MM.1S (cell line): ENCODE results near the gene RTF1.

Experiments used
- DNase-seq: peaks from one replicate; pipeline ENCODE4 v3.0.0-alpha.2; 2015
- H2AFZ ChIP-seq: fragments of 300-600 bp; sonication (generic); 2 replicates; pipeline ENCODE4 v1.6.0; 2016; ENCODE audit warnings: antibody characterized with exemption, low read length
- H3F3A ChIP-seq: fragments of 300-600 bp; sonication (generic); 2 replicates; pipeline ENCODE4 v1.6.1; 2016; ENCODE audit warnings: mild to moderate bottlenecking, antibody characterized with exemption, low read length, moderate library complexity, mixed read lengths; ENCODE audit not compliant: insufficient read depth
- H3K27ac ChIP-seq: fragments of 300-600 bp; sonication (generic); 2 replicates; pipeline ENCODE4 v1.5.1; 2016; ENCODE audit warnings: mild to moderate bottlenecking, low read length
- H3K27me3 ChIP-seq: fragments of 300-600 bp; sonication (generic); replicated peaks from 2 replicates; pipeline ENCODE4 v1.6.0; 2016; ENCODE audit warnings: low read length; ENCODE audit not compliant: insufficient read depth
- H3K36me3 ChIP-seq: fragments of 300-600 bp; sonication (generic); replicated peaks from 2 replicates; pipeline ENCODE4 v1.6.1; 2016; ENCODE audit warnings: mild to moderate bottlenecking, low read length, mixed read lengths; ENCODE audit not compliant: insufficient read depth
- H3K4me1 ChIP-seq: fragments of 300-600 bp; sonication (generic); 2 replicates; pipeline ENCODE4 v1.6.1; 2016; ENCODE audit warnings: low read length, mixed read lengths
- H3K4me2 ChIP-seq: fragments of 300-600 bp; sonication (generic); 2 replicates; pipeline ENCODE4 v1.6.0; 2016; ENCODE audit warnings: low read depth, low read length
- H3K4me3 ChIP-seq: fragments of 300-600 bp; sonication (generic); 2 replicates; pipeline ENCODE4 v1.5.1; 2016; ENCODE audit warnings: low read length, mixed read lengths
- H3K79me2 ChIP-seq: fragments of 300-600 bp; sonication (generic); 2 replicates; pipeline ENCODE4 v1.6.1; 2016; ENCODE audit warnings: mixed run types, low read length, mixed read lengths
- H3K9ac ChIP-seq: fragments of 300-600 bp; sonication (generic); 2 replicates; pipeline ENCODE4 v1.6.1; 2016; ENCODE audit warnings: low read length, mixed read lengths
- H3K9me2 ChIP-seq: fragments of 300-600 bp; sonication (generic); replicated peaks from 2 replicates; pipeline ENCODE4 v1.6.1; 2016; ENCODE audit warnings: mild to moderate bottlenecking, low read length, mixed read lengths; ENCODE audit not compliant: insufficient read depth
- H3K9me3 ChIP-seq: fragments of 300-600 bp; sonication (generic); replicated peaks from 2 replicates; pipeline ENCODE4 v1.6.1; 2016; ENCODE audit warnings: mild to moderate bottlenecking, low read length, mixed read lengths; ENCODE audit not compliant: insufficient read depth
- H4K20me1 ChIP-seq: fragments of 300-600 bp; sonication (generic); 2 replicates; pipeline ENCODE4 v1.6.1; 2016; ENCODE audit warnings: mild to moderate bottlenecking, low read length, moderate library complexity, mixed read lengths; ENCODE audit not compliant: insufficient read depth
- EZH2 ChIP-seq: fragments of 300-600 bp; sonication (generic); optimal IDR thresholded peaks from 2 replicates; pipeline ENCODE3; 2017; ENCODE audit warnings: low read depth, mild to moderate bottlenecking, antibody characterized with exemption, low read length, mixed read lengths
- EZH2phosphoT487 ChIP-seq: fragments of 300-600 bp; sonication (generic); IDR thresholded peaks from 2 replicates; pipeline ENCODE4 v1.6.1; 2018; ENCODE audit warnings: antibody characterized with exemption, low read length
- TF ChIP-seq, protein P1 (sequence below): fragments of 300-600 bp; sonication (generic); IDR thresholded peaks from 2 replicates; pipeline ENCODE4 v1.5.1; 2016; ENCODE audit warnings: antibody characterized with exemption, low read length, mixed read lengths

RTF1 gene

DNA sequence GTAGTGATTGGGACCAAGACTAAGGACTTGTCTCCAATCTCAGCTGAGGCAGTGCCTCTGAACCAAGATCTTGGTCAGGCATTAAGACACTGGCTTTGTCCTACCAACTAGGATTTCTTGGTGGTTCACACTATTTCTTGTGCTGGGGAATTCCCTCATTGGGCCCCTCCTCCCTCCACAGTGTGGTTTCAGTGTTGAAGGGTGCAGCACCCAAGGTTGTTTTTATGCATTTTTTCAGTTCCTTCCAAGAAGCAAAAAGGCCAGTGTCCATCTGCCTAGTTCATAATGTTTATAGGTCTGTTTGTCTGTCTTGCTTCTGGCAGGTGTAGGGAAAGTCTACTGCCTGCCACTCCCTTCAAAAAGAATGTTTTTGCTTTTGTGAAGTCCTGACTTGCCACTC, 66.2 kb downstream of the RTF1 start:
- Histone ChIP-seq H3F3A (peaks cover 6% of the 10 kb centered on the region; the same call in 1 of the 2 replicates), H3K27ac (peak overlapping the region; percentile 33; the same call in 1 of the 2 replicates), H3K9me2 (no peaks in the 10 kb centered on the region), H3K79me2 (no peaks in the 10 kb centered on the region), H3K9me3 (no peaks in the 10 kb centered on the region), H3K4me2 (peak overlapping the region; percentile 34), H3K4me1 (peaks cover 19% of the 10 kb centered on the region), H3K27me3 (no peaks in the 10 kb centered on the region), H4K20me1 (no peaks in the 10 kb centered on the region; the same call in 1 of the 2 replicates), H3K4me3 (no peak overlapping the region), H3K36me3 (no peaks in the 10 kb centered on the region), H3K9ac (no peak overlapping the region; the same call in 1 of the 2 replicates), H2AFZ (no peak overlapping the region)
- no peak for TF ChIP-seq EZH2phosphoT487
- TF ChIP-seq, protein P1, sequence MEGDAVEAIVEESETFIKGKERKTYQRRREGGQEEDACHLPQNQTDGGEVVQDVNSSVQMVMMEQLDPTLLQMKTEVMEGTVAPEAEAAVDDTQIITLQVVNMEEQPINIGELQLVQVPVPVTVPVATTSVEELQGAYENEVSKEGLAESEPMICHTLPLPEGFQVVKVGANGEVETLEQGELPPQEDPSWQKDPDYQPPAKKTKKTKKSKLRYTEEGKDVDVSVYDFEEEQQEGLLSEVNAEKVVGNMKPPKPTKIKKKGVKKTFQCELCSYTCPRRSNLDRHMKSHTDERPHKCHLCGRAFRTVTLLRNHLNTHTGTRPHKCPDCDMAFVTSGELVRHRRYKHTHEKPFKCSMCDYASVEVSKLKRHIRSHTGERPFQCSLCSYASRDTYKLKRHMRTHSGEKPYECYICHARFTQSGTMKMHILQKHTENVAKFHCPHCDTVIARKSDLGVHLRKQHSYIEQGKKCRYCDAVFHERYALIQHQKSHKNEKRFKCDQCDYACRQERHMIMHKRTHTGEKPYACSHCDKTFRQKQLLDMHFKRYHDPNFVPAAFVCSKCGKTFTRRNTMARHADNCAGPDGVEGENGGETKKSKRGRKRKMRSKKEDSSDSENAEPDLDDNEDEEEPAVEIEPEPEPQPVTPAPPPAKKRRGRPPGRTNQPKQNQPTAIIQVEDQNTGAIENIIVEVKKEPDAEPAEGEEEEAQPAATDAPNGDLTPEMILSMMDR: no peak
- no peak for TF ChIP-seq EZH2
- peak; percentile 45 for DNase-seq

DNA sequence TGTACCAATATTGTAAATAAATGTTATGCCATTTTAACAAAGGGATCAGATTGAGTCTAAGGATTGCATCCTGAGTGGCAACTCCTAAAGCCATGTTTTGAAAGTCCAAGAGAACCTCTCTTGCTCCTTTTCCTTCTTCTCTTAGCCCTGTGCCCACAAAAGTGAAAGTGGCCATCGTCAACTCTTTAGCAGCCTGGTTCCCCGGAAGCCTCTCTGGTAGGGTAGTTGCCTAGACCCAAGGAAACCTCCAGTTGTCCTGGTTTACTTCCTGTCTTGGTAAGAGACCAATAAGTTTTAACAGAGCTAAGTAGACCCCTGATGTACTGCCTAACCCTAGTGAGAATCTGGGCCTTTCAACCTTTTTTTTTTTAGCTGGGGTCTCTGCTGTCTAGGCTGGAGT, 66.6 kb downstream of the RTF1 start:
- peaks cover 4% of the 10 kb centered on the region; the same call in 1 of the 2 replicates for H3F3A ChIP-seq
- H4K20me1 ChIP-seq: no peaks in the 10 kb centered on the region; the same call in 1 of the 2 replicates
- no peaks in the 10 kb centered on the region for H3K27me3 ChIP-seq
- no peak overlapping the region; the same call in 1 of the 2 replicates for H3K9ac ChIP-seq
- no peaks in the 10 kb centered on the region for H3K79me2 ChIP-seq
- no peaks in the 10 kb centered on the region for H3K9me3 ChIP-seq
- no peak overlapping the region for H3K4me3 ChIP-seq
- no peak overlapping the region for H2AFZ ChIP-seq
- DNase-seq: no peak
- H3K4me2 ChIP-seq: peak overlapping the region; percentile 34
- H3K9me2 ChIP-seq: no peaks in the 10 kb centered on the region
- H3K27ac ChIP-seq: peak overlapping the region; percentile 33; the same call in 1 of the 2 replicates
- TF ChIP-seq EZH2 (no peak), EZH2phosphoT487 (no peak)
- TF ChIP-seq, protein P1: no peak
- H3K36me3 ChIP-seq: no peaks in the 10 kb centered on the region
- H3K4me1 ChIP-seq: peaks cover 19% of the 10 kb centered on the region

DNA sequence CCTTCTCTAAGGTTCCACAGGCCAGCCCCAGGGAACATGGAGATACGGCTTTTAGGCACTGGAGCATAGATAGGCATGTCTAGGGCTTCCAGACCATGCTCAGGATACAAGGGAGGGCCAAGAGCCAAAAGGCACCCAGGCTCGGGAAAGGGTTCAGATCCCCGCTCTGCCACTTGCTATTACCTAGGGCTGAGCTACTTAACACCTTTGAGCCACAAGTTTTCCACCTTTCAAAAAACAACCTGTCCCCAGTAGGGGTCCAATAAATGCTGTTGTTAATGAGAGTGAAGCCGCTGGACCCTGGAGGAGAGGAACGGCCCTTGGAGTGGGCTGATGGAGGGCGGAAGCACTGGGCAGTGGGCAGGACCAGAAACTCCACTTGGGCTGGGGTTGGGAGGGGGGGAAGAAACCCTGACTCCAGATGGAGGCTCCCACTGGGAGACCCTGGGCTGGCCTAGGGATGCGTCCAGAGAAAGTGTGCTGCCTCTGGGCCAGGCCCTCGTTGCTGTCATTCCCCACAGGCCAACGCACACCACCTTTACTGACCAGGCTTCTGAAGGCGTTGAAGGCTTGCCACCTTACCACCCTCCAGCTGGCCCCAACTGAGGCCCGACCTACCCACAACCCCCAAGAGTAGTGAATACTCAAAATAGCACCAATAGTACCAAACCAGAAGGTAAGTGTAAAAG, 68.2 kb downstream of the RTF1 start:
- Histone ChIP-seq H3K4me3 (no peak overlapping the region), H3K4me1 (peaks cover 19% of the 10 kb centered on the region), H3K36me3 (no peaks in the 10 kb centered on the region), H3K79me2 (no peaks in the 10 kb centered on the region), H3F3A (0 out of 2 replicates have a peak, but pooled peaks cover 3% of the 10 kb centered on the region), H4K20me1 (no peaks in the 10 kb centered on the region; the same call in 1 of the 2 replicates), H3K9me2 (no peaks in the 10 kb centered on the region), H3K27ac (no peak overlapping the region), H2AFZ (no peak overlapping the region), H3K9me3 (no peaks in the 10 kb centered on the region), H3K9ac (no peak overlapping the region), H3K4me2 (no peak overlapping the region), H3K27me3 (no peaks in the 10 kb centered on the region)
- no peak for DNase-seq
- TF ChIP-seq, protein P1: no peak
- TF ChIP-seq EZH2 (no peak), EZH2phosphoT487 (no peak)
